ENCODE measurements around the gene AMPD3. TPM values are rescaled to one million over a fixed set of nuclear protein-coding genes. Genes with fewer than 3 reads are reported as not detected.

Gene AMPD3
- total RNA-seq, 1 experiment from 2014 or later, result 1.3 TPM

DNA sequence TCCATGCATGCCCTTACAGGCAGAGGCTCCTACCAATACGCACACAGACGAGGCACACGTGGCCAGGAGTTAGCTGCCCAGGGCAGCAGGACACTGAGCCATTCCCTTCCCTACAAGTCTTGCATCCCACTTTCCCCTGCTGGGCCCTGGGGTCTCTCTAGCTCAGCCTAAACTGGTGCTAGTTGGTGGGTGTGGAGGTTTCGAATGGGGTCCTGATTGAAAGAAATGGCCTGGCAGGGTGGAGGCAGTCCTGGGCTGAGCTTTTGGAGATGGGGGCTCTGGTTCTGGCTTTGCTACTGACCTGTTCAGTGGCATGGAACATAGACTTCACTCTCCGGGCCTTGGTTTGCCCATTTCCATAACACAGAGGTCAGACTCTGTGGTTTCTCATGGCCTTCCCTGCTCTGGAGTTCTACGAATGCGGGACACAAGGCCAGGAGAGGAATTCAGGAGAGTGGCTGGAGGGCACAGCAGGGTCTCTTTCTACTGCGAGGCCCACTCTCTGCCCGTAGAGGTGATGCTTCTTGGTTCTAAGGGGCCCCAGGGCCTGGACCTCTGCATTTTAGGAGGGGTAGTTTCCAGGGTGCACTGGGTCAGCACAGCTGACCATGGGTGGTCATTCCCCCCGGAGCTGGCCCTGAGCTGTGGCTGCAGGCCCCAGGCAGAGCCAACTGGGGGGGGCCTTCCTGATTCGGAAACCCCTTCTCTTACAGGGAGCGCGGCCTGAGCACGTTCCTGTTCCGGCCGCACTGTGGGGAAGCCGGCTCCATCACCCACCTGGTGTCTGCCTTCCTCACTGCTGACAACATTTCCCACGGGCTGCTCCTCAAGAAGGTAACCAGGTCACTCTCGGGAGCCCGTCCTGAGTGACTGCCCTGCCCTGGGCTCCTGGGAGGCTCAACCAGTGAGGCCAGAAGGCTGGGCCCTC is 46.0 kb downstream of the AMPD3 start:
- no peak for DNase-seq (ENCODE audit: extremely low read depth, low read depth)

GRCh38 chr11:10502065-10502680 is 47.1 kb downstream of the AMPD3 start:
- DNase-seq (ENCODE audit: extremely low read depth, low read depth), result no peak

DNA sequence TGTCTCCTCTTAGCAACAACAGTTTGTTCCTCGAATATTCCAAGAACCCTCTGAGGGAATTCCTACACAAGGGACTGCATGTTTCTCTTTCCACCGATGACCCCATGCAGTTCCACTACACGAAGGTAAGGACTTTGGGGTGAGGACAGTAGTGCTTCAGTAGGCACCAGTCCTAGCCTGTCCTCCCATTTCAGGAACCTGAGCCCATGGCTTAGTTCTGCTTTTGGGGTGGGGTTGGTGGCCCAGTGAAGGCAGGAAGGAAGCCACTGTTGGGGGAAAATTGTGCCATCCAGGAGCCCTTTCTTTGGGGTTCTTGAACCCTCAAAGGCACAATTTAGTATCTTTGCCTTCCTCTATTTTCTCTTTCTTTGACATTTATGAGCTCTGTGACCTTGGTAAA is 47.7 kb downstream of the AMPD3 start:
- no peak for DNase-seq (ENCODE audit: extremely low read depth, low read depth)

DNA sequence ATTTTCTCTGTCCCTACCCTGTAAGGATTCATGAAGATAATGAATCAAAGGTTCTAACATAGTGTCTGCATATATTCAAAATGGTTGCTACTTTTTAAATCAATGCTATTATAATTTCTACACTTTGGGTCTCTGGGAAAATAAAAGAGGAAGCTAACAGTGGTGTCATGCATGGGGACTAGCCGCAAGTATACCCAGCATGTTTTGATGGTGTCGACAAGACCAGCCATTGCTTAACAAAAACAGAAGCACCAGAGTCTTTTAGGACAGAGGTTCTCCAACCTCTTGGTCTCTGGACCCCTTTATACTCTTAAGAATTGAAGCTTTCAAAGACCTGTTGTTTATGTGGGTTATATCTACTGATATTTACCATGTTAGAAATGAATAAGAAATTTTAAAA is 48.2 kb downstream of the AMPD3 start:
- no peak for DNase-seq (ENCODE audit: extremely low read depth, low read depth)

DNA sequence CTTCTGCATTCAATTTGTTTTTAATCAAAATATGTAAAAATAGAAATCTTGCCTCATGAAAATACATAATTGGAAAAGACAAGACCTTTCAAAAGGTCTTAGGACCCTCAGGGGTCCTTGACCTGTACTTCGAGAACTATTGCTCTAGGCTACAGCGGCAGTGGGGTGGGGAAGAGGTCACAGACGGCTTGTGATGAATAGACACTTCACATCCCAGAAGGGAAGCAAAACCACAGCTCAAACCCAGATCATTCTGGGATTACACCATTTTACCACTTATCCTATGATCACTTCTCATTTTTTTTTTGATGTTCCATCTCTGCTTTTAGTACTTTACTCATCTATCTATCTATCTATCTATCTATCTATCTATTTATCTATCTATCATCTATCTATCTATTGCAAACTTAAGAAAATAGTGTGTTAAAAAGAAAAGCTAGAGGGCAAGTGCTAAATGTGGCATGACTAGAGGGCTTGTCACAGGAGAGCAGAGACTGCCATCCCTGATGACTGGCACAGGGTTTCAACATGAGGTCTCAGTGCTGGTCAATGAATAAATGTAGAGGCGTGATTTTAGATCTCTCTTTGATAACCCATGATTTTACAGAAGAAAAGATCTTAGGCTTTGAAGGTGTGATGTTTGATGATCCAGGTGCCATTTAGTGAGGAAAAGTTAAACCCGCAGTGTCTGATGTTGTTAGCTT is 48.9 kb downstream of the AMPD3 start:
- no peak for DNase-seq (ENCODE audit: extremely low read depth, low read depth)

GRCh38 chr11:10504490-10504889 is 49.4 kb downstream of the AMPD3 start:
- DNase-seq (ENCODE audit: extremely low read depth, low read depth), result no peak

GRCh38 chr11:10505278-10506007 is 50.4 kb downstream of the AMPD3 start:
- DNase-seq (ENCODE audit: extremely low read depth, low read depth), result no peak

GRCh38 chr11:10506008-10506370 is 50.9 kb downstream of the AMPD3 start:
- no peak for DNase-seq (ENCODE audit: extremely low read depth, low read depth)

DNA sequence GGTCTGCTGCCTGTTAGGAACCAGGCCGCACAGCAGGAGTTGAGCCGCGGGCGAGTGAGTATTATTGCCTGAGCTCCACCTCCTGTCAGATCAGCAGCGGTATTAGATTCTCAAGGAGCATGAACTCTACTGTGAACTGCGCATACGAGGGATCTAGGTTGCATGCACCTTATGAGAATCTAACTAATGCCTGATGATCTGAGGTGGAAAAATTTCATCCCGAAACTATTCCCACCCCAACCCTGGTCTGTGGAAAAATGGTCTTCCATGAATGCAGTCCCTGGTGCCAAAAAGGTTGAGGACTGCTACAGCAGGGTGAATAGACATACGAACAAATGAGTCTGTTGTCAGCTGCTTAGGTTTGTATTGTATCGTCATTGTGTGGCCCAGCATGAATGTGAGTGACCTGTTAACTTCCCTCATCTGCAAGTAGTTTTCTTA is 56.1 kb downstream of the AMPD3 start:
- DNase-seq (ENCODE audit: extremely low read depth, low read depth), result no peak

GRCh38 chr11:10514202-10514601 is 59.1 kb downstream of the AMPD3 start:
- DNase-seq (ENCODE audit: extremely low read depth, low read depth), result no peak

- DNase-seq (ENCODE audit: extremely low read depth, low read depth), result no peak
These were observed 59.6 kb downstream of the AMPD3 start for GRCh38 chr11:10514709-10515108.

GRCh38 chr11:10515418-10515817 is 60.4 kb downstream of the AMPD3 start:
- DNase-seq (ENCODE audit: extremely low read depth, low read depth), result no peak

DNA sequence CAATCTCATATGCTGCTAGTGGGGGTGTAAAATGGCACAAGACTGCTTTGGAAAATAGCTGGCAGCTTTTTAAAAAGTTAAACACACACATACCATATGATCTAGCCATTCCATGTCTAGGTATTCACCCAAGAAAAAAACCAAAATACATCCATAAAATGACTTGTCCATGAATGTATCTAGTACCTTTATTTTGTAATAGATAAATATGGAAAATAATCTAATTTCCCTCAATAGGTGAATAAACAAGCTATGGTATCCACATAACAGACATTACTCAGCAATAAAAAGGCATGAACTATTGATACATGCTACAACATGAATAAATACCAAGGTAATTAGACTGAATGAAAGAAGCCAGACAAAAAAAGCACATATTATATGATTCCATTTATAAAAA is 63.1 kb downstream of the AMPD3 start:
- no peak for DNase-seq (ENCODE audit: extremely low read depth, low read depth)

- DNase-seq (ENCODE audit: extremely low read depth, low read depth), result no peak
These were observed 63.8 kb downstream of the AMPD3 start for GRCh38 chr11:10518891-10519290.

DNA sequence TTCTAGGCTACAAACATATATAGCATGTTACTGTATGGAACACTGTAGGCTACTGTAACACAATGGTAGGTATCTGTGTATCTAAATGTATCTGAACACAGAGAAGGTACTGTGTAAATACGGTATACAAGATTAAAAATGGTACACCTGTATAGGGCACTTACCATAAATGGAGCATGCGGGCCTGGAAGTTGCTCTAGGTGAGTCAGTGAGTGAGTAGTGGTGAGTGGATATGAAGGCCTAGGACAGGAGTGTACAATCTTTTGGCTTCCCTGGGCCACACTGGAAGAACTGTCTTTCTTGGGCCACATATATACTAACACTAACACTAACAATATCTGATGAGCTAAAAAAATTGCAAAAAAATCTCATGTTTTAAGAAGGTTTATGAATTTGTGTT is 64.6 kb downstream of the AMPD3 start:
- DNase-seq (ENCODE audit: extremely low read depth, low read depth), result no peak

DNA sequence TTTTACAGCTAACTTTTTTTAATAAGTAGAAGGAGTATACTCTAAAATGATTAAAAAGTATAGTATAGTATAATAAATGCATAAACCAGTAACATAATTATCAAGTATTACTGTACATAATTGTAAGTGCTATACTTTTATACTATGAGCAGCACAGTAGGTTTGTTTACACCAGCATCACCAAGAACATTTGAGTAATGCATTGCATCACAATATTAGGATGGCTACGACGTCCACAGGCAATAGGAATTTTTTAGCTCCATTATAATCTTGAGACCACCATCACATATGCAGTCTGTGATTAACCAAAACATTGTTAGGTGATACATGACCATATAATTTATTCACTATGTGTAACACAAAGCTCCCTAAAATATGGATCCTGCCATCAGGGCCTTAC is 65.5 kb downstream of the AMPD3 start:
- no peak for DNase-seq (ENCODE audit: extremely low read depth, low read depth)

DNA sequence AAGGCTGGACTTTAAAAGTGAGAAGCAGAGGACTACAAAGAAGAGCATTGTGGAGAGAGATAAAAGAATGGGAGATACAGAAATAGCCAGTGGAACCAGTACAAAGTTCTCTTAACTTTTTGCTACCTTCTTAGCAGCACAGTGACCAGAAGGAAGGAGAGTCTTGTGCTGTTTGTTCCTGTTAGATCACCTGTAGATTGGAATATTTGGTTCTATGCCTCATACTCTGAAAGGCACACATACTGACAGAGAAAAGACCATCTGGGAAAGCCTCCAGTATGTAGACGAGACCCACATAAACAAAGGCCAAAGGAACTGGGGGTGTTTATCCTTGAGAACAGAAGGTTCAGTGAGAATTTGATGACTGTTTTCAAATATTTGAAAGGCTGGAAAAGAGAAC is 67.2 kb downstream of the AMPD3 start:
- no peak for DNase-seq (ENCODE audit: extremely low read depth, low read depth)

DNA sequence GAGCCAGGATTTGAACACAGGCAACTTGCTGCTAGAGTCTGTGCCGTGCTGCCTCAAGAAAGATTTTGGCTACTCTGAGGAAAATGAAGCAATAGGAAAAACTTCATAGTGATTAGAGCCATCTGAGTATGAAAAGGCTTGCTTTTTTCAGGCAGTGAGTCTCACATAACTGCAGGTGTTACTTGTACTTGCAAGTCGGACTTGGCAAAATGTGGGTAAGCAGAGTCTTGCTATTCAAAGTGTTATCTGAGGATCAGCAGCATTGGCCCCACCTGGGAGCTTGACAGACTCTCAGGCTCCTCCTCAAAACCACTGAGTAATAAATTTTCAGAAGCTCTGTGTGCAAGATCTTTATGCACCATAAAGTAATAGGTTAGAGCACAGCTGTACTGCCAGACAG is 67.9 kb downstream of the AMPD3 start:
- DNase-seq (ENCODE audit: extremely low read depth, low read depth), result no peak

DNA sequence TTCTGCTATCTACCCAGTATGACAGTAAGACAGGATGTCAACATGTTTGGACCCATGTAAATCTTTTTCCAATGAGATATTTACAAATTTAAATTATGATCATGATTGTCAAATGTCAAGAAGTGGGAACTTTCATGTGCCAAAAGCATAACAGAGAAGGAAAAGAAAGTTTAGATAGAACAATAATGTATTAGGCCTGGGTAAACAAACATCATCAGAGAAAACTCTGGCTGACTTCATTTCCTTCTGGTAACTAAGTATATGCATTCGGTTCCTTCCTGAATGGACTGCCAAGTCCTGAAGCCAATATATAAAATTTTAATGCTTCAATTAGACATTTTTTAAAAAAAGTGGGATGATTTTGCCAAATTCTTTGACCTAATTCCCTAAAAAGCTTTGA is 69.4 kb downstream of the AMPD3 start:
- no peak for DNase-seq (ENCODE audit: extremely low read depth, low read depth)

DNA sequence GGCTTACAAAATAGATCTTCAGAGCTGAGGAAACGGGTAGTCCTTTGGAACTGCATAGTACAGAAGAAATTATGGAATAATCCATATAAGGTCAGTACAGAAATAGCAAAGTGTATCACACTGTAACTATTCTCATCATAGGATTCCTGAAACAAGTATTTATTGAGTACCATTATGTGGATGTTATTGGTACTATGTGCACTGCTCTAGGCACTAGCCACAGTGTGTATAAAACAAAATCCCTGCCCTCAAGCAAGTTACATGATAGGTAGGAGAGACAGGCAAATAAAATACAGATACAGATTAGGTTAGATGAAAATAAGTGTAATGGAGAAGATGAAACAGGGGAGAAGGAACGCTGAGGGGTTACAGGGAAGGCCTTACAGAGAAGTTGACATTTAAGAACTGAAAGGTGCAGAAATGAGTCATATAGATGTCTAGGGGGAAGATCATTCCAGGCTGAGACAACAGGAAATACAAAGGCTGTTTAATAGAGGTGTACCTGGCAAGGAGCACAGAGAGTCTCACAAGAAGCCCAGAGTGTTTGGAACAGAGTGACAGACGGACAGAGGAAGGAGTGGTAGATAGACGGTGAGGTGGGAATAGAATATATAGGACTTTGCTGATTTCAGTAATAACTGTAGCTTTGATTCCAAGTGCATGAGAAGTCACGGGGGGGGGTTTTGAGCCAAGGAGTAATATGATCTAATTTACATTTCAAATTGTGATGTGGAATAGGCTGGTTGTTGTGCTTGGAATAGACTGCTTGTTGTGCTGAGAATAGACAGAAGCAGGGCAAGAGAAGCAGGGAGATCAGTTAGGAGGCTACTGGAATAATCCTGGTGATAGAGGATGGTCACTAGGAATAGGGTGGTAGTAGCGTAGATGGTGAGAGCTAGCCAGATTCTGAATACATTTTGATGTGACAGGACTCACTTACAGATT is 72.2 kb downstream of the AMPD3 start:
- no peak for DNase-seq (ENCODE audit: extremely low read depth, low read depth)
